T-cell (primary cell): Measurements from ENCODE around the gene CBLC. TPM values are rescaled to one million over a fixed set of nuclear protein-coding genes. Genes with fewer than 3 reads are reported as not detected.

Experiments used
- ATAC-seq, 4 experiments: fragments of 200-7000 bp in 3 of 4; fragments of 150-1000 bp in 1 of 4; cut with Tn5 transposase; replicated peaks in 1 of 4; 1 replicate in 3 of 4; 2 replicates in 1 of 4; pipeline ENCODE4 v1.10.0; 2021; ENCODE audit warnings: moderate library complexity in 3 of 4, mild to moderate bottlenecking in 2 of 4, moderate number of reproducible peaks in 1 of 4
- CTCF ChIA-PET, 2 donors: fragments of 300-600 bp; sonication (Branson Sonifier 250); formaldehyde crosslinking; loops; one replicate each; lab custom pipeline; 2022; ENCODE audit warnings: antibody characterized with exemption in 2 of 2; lab: Charles Lee
- POLR2A ChIA-PET, 2 donors: fragments of 300-600 bp; sonication (Branson Sonifier 250); formaldehyde crosslinking; loops; one replicate each; lab custom pipeline; 2022; ENCODE audit warnings: antibody characterized with exemption in 2 of 2; lab: Charles Lee
- DNase-seq, 35 experiments: peaks; one replicate each; pipeline versions ENCODE4 v3.0.0 to v3.0.0-alpha.2; 2013 to 2023
- H3K27ac ChIP-seq: one replicate; pipeline ENCODE4 v1.5.1; 2013; ENCODE audit warnings: low read length
- H3K27me3 ChIP-seq, 2 experiments: replicated peaks in 1 of 2; 1 replicate in 1 of 2; 2 replicates in 1 of 2; pipeline versions ENCODE4 v1.6.1 to v1.7.0; 2013; ENCODE audit warnings: low read length in 1 of 2, mixed read lengths in 1 of 2; ENCODE audit not compliant: control insufficient read depth in 2 of 2, insufficient read depth in 2 of 2; ENCODE audit errors: extremely low read depth in 1 of 2
- H3K36me3 ChIP-seq, 2 donors: 1 replicate in 1 of 2; 2 replicates in 1 of 2; pipeline versions ENCODE4 v1.6.1 to v1.7.0; 2013; ENCODE audit warnings: low read length in 1 of 2; ENCODE audit not compliant: control insufficient read depth in 2 of 2, insufficient read depth in 1 of 2; ENCODE audit errors: extremely low read depth in 1 of 2
- H3K4me1 ChIP-seq, 2 experiments: 1 replicate in 1 of 2; 2 replicates in 1 of 2; pipeline versions ENCODE4 v1.6.1 to v1.7.0; 2013; ENCODE audit warnings: low read length in 2 of 2, mixed read lengths in 1 of 2; ENCODE audit not compliant: insufficient read depth in 2 of 2, control insufficient read depth in 1 of 2; ENCODE audit errors: extremely low read depth in 1 of 2
- H3K4me3 ChIP-seq, 2 donors: 1 replicate in 1 of 2; 2 replicates in 1 of 2; pipeline versions ENCODE4 v1.5.1 to v1.7.0; 2013; ENCODE audit warnings: mild to moderate bottlenecking in 2 of 2, low read length in 1 of 2, moderate library complexity in 1 of 2; ENCODE audit not compliant: control insufficient read depth in 1 of 2; ENCODE audit errors: extremely low read depth in 1 of 2
- H3K9me3 ChIP-seq: 2 replicates; pipeline ENCODE4 v1.7.0; 2013
- H3K27ac Mint-ChIP-seq, 2 donors: one replicate each; pipeline ENCODE4 v1.8.0; 2020 to 2021; ENCODE audit warnings: mild to moderate bottlenecking in 2 of 2, mixed read lengths in 2 of 2
- H3K27me3 Mint-ChIP-seq, 2 donors: one replicate each; pipeline ENCODE4 v1.8.0; 2021 to 2022; ENCODE audit warnings: mixed read lengths in 2 of 2
- H3K36me3 Mint-ChIP-seq: one replicate; pipeline ENCODE4 v1.8.0; 2021; ENCODE audit warnings: mixed read lengths
- H3K4me1 Mint-ChIP-seq, 3 donors: one replicate each; pipeline ENCODE4 v1.8.0; 2020 to 2022; ENCODE audit warnings: mixed read lengths in 3 of 3, mild to moderate bottlenecking in 1 of 3
- H3K4me3 Mint-ChIP-seq, 3 donors: one replicate each; pipeline ENCODE4 v1.8.0; 2020 to 2022; ENCODE audit warnings: mild to moderate bottlenecking in 3 of 3, mixed read lengths in 3 of 3, moderate library complexity in 3 of 3
- H3K9me3 Mint-ChIP-seq, 3 donors: one replicate each; pipeline ENCODE4 v1.8.0; 2020 to 2022; ENCODE audit warnings: mixed read lengths in 3 of 3
- WGBS: methylation state at CpG from one replicate; pipeline ENCODE4 v1.1.5; 2013; ENCODE audit warnings: missing lambda C conversion rate; ENCODE audit not compliant: insufficient coverage; 5-methylcytosine and 5-hydroxymethylcytosine counted together
- total RNA-seq, 35 experiments: library from RNA in 6 of 35; stranded (reverse) in 6 of 35; fragments of 120-200 nt in 1 of 35; gene quantifications; one replicate each; pipeline versions ENCODE4 v1.2.1 to v1.2.4 and lab custom pipeline; 2013 to 2026

Gene CBLC
- total RNA-seq, 5 donors from 2014 or later (not counting 1 experiment from before 2014, with no cell fraction given) = 0.25 to 0.30 TPM; not detected in 3

GRCh38 chr19:44810234-44811121 is 32.8 kb downstream of the CBLC start:
- Histone ChIP-seq H3K9me3 (no peaks in the 10 kb centered on the region), H3K27ac (no peak overlapping the region), H3K4me3 (no peak overlapping the region), H3K36me3 (no peaks in the 10 kb centered on the region), H3K27me3 (peaks cover 0 to 59% of the 10 kb centered on the region in 2 experiments), H3K4me1 (peaks cover 0 to 12% of the 10 kb centered on the region in 2 experiments)
- ATAC-seq (no peak), DNase-seq (no peak)
- no peak overlapping the region for H3K27ac Mint-ChIP-seq
- H3K9me3 Mint-ChIP-seq = no peaks in the 10 kb centered on the region
- ChIA-PET POLR2A (no interaction called here), CTCF (no interaction called here)
- peaks cover 0 to 12% (median 8%) of the 10 kb centered on the region in 3 donors for H3K4me1 Mint-ChIP-seq
- no peaks in the 10 kb centered on the region for H3K36me3 Mint-ChIP-seq
- 70% methylated on average over 4 of the region's 13 CpGs for whole genome bisulfite sequencing
- H3K4me3 Mint-ChIP-seq = no peak overlapping the region
- peaks cover 20 to 31% of the 10 kb centered on the region in 2 donors for H3K27me3 Mint-ChIP-seq

GRCh38 chr19:44811122-44811419 is 33.4 kb downstream of the CBLC start:
- Histone ChIP-seq H3K4me3 (no peak overlapping the region), H3K4me1 (peaks cover 0 to 12% of the 10 kb centered on the region in 2 experiments), H3K27me3 (peaks cover 0 to 59% of the 10 kb centered on the region in 2 experiments), H3K36me3 (no peaks in the 10 kb centered on the region), H3K27ac (no peak overlapping the region), H3K9me3 (no peaks in the 10 kb centered on the region)
- ATAC-seq = no peak
- H3K27ac Mint-ChIP-seq = no peak overlapping the region
- peaks cover 0 to 12% (median 8%) of the 10 kb centered on the region in 3 donors for H3K4me1 Mint-ChIP-seq
- no peaks in the 10 kb centered on the region for H3K36me3 Mint-ChIP-seq
- no peak for DNase-seq
- H3K27me3 Mint-ChIP-seq = peaks cover 20 to 31% of the 10 kb centered on the region in 2 donors
- 92% methylated on average over 5 of the region's 7 CpGs for WGBS
- ChIA-PET CTCF (no interaction called here), POLR2A (no interaction called here)
- H3K4me3 Mint-ChIP-seq = no peak overlapping the region
- no peaks in the 10 kb centered on the region for H3K9me3 Mint-ChIP-seq

GRCh38 chr19:44812142-44812718 is 34.5 kb downstream of the CBLC start:
- Mint-ChIP-seq H3K27me3 (peaks cover 20 to 31% of the 10 kb centered on the region in 2 donors), H3K4me3 (no peak overlapping the region), H3K27ac (no peak overlapping the region), H3K9me3 (no peaks in the 10 kb centered on the region), H3K4me1 (peaks cover 0 to 12% (median 8%) of the 10 kb centered on the region in 3 donors), H3K36me3 (no peaks in the 10 kb centered on the region)
- WGBS = 87% methylated on average over 25 of the region's 28 CpGs
- ATAC-seq (no peak), DNase-seq (no peak)
- Histone ChIP-seq H3K9me3 (no peaks in the 10 kb centered on the region), H3K27me3 (peaks cover 0 to 56% of the 10 kb centered on the region in 2 experiments), H3K27ac (no peak overlapping the region), H3K4me3 (no peak overlapping the region), H3K36me3 (no peaks in the 10 kb centered on the region), H3K4me1 (peaks cover 0 to 12% of the 10 kb centered on the region in 2 experiments)
- ChIA-PET CTCF (interaction anchor here in 1 of 2 donors (0.7 kb wide), 1 partner anchor 551 kb away, joined by 5 read pairs; no protein-coding TSS in a partner anchor), POLR2A (no interaction called here)

GRCh38 chr19:44813070-44813840 is 35.6 kb downstream of the CBLC start:
- H3K4me1 Mint-ChIP-seq = peaks cover 0 to 10% (median 8%) of the 10 kb centered on the region in 3 donors
- H3K9me3 ChIP-seq = no peaks in the 10 kb centered on the region
- ChIA-PET POLR2A (no interaction called here), CTCF (no interaction called here)
- H3K27ac ChIP-seq = no peak overlapping the region
- 88% methylated on average over 36 of the region's 38 CpGs for WGBS
- DNase-seq (no peak), ATAC-seq (no peak)
- H3K9me3 Mint-ChIP-seq = no peaks in the 10 kb centered on the region
- peaks cover 0 to 12% of the 10 kb centered on the region in 2 experiments for H3K4me1 ChIP-seq
- H3K36me3 Mint-ChIP-seq = no peaks in the 10 kb centered on the region
- H3K4me3 Mint-ChIP-seq = no peak overlapping the region
- H3K36me3 ChIP-seq = no peaks in the 10 kb centered on the region
- peaks cover 20 to 29% of the 10 kb centered on the region in 2 donors for H3K27me3 Mint-ChIP-seq
- peaks cover 0 to 46% of the 10 kb centered on the region in 2 experiments for H3K27me3 ChIP-seq
- H3K27ac Mint-ChIP-seq = no peak overlapping the region
- no peak overlapping the region for H3K4me3 ChIP-seq

- peaks cover 0 to 40% of the 10 kb centered on the region in 2 experiments for H3K27me3 ChIP-seq
- H3K4me3 ChIP-seq = no peak overlapping the region
- H3K27ac ChIP-seq = no peak overlapping the region
- no peaks in the 10 kb centered on the region for H3K9me3 ChIP-seq
- Mint-ChIP-seq H3K4me1 (peaks cover 0 to 7% (median 5%) of the 10 kb centered on the region in 3 donors), H3K27me3 (peaks cover 20 to 25% of the 10 kb centered on the region in 2 donors), H3K9me3 (no peaks in the 10 kb centered on the region), H3K36me3 (no peaks in the 10 kb centered on the region), H3K27ac (no peak overlapping the region), H3K4me3 (no peak overlapping the region)
- H3K36me3 ChIP-seq = no peaks in the 10 kb centered on the region
- DNase-seq (no peak), ATAC-seq (no peak)
- ChIA-PET POLR2A (no interaction called here), CTCF (no interaction called here)
- WGBS = 87% methylated on average over 14 of the region's 16 CpGs
- peaks cover 0 to 7% of the 10 kb centered on the region in 2 experiments for H3K4me1 ChIP-seq
These were observed 36.3 kb downstream of the CBLC start for GRCh38 chr19:44813841-44814470.

- H3K4me1 ChIP-seq = peaks cover 0 to 1% of the 10 kb centered on the region in 2 experiments
- H3K4me3 ChIP-seq = no peak overlapping the region
- 80% methylated on average over 12 of the region's 17 CpGs for WGBS
- Mint-ChIP-seq H3K9me3 (no peaks in the 10 kb centered on the region), H3K27me3 (peaks cover 20% of the 10 kb centered on the region in 2 donors), H3K27ac (no peak overlapping the region), H3K4me3 (no peak overlapping the region), H3K36me3 (no peaks in the 10 kb centered on the region), H3K4me1 (peaks cover 0 to 3% (median 1%) of the 10 kb centered on the region in 3 donors)
- CTCF ChIA-PET = interaction anchor here in 1 of 2 donors (0.7 kb wide), 1 partner anchor 1493 kb away, joined by 4 read pairs; no protein-coding TSS in a partner anchor
- no peak overlapping the region for H3K27ac ChIP-seq
- POLR2A ChIA-PET = no interaction called here
- H3K36me3 ChIP-seq = no peaks in the 10 kb centered on the region
- DNase-seq = no peak
- no peak for ATAC-seq
- H3K9me3 ChIP-seq = no peaks in the 10 kb centered on the region
- H3K27me3 ChIP-seq = peaks cover 0 to 35% of the 10 kb centered on the region in 2 experiments
These were observed 36.8 kb downstream of the CBLC start for GRCh38 chr19:44814517-44814916.
